Activated CD8-positive, alpha-beta memory T cell treated with anti-CD3 and anti-CD28 coated beads for 36 hours (primary cell): ENCODE measurements around the gene FOXE3. TPM values are rescaled to one million over a fixed set of nuclear protein-coding genes. Genes with fewer than 3 reads are reported as not detected.

Experiments
- CTCF ChIA-PET: fragments of 350-600 bp; sonication (Branson Sonifier 250); formaldehyde crosslinking; loops from one replicate; lab custom pipeline; 2021; ENCODE audit warnings: antibody characterized with exemption; lab: Charles Lee
- POLR2A ChIA-PET: fragments of 350-600 bp; sonication (Branson Sonifier 250); formaldehyde crosslinking; loops from one replicate; lab custom pipeline; 2021; ENCODE audit warnings: antibody characterized with exemption; lab: Charles Lee
- total RNA-seq, 2 experiments: library from RNA; stranded (reverse); gene quantifications; one replicate each; pipeline ENCODE4 v1.2.3, GENCODE V29; 2021

FOXE3 gene
- total RNA-seq, 2 experiments from 2014 or later, result not detected

DNA sequence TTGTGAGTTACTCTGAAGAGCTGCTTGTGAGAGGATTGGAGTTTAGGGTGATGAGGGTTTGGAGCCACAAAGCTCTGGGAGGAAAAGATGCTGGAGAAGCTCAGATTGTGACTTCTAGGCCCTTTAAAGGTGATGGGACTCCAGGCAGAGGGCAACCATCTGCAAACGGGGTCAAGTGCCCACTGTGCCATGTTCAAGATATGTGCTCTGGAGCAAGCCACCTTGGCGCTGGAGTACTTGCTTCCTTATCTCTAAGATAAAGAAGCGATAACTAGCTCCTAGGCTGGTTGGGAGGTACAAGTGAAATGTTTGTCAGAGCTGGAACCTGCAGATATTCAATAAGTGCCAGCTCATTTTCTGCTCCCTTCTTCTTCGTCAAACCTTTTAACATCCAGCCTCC, 14.3 kb upstream of the FOXE3 start:
- ChIA-PET POLR2A (no interaction called here), CTCF (no interaction called here)

DNA sequence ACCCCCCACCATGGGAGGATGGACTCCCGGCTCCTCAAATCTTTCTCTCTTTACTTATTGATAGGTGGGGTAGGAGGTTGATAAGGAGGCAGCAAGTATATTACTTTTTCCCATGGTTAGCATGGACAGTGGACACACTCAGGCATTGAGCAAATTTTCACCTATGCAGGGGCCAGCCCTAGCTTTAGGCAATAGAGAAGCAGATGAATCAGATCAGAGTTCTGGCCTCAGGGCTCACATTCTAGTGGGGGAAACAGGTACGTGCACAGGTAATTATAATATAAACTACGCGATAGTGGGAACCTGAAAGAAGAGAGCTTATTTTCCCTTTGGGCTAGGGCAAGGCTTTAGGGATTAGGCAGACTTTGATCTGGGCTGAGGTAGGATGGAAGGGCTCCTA, 13.5 kb upstream of the FOXE3 start:
- ChIA-PET POLR2A (no interaction called here), CTCF (interaction anchor here (1.9 kb wide), 1 partner anchor 14 kb away, joined by 5 read pairs; no protein-coding TSS in a partner anchor)

DNA sequence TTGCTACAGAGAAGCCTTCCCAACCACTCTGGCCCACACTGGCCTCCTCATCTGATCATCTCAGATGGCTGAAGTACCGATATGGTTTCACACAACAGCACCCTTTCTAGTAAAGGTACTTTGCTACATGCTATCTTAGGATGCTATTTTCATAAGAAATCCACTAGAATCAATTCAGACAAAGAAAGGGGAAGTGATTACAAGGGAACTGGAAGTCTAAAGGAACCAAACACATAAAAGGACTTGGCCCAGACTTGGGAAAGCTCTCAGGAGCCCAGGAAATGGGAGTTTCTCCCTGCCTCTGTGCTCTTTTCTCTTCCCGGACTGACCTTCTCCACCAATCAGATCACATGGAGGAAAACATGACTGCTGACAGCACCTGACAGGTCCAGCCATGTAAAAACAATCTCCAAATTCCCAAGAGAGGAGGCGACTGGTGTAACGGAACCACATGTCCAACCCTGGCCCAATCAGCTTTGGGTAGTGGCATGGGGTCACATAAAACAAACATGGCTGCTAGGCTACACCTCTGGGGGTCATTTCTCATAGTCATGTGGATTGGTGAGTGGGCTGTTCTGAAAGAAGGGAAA, 12.7 kb upstream of the FOXE3 start:
- ChIA-PET POLR2A (no interaction called here), CTCF (interaction anchor here (1.9 kb wide), 1 partner anchor 15 kb away, joined by 5 read pairs; no protein-coding TSS in a partner anchor)

DNA sequence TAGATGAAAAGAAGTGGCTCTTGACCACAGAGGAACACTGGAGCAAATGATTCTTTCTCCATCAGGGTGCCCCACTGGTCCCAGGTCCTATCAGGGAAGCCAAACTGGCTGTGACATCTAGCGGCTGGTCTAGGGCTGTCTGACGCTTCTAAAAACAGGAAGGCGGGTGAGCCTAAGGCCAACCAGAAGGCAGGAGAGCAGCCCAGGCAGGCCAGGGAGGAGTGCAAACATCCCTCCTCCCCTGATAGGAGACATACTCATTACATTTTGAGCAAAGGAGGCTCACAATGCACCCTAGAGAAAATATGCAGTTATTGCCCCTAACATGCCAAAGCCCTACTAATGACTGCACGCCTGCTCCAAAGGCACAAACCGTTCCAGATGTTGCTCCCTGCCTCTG, 10.4 kb upstream of the FOXE3 start:
- CTCF ChIA-PET, result interaction anchor here (1.6 to 1.9 kb wide), 3 partner anchors 9 to 17 kb away, joined by 3 to 5 read pairs (median 3); no protein-coding TSS in a partner anchor
- POLR2A ChIA-PET, result no interaction called here

DNA sequence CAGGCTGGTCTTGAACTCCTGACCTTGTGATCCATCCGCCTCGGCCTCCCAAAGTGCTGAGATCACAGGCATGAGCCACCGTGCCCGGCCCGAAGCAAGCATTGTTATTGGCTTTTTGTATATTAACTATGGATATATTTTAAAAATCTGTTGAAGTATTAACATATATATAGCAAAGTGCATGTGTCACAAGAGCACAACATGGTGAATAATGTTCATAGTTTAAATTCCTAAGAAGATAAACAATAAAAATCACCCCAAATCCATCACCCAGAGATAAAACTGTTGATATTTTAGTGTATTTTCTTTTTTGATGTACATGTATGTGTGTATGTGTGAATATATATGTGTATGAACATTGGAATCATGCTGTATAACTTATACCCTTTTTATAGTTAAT, 9.1 kb upstream of the FOXE3 start:
- ChIA-PET POLR2A (no interaction called here), CTCF (interaction anchor here (1.6 to 1.9 kb wide), 2 partner anchors 10 to 11 kb away, joined by 3 to 5 read pairs; no protein-coding TSS in a partner anchor)

DNA sequence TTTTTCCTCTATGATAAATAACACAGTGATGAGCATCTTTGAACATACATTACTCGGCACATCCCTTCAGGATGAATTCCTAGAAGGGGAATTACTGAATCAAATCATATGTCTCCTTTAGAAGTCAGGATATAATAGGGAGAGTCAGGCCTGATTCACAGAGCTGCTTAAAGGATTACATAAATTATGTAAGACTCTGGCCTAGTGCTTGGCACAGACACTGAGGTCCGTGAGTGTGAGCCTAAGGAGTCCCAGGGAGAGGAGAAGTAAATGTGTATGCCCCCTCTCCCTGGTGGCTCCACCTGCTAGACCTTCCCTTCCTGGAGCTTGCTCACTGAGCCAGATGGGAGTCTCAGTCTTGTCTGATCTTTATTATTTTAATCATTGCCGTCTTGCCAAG, 8.6 kb upstream of the FOXE3 start:
- ChIA-PET CTCF (interaction anchor here (1.6 to 1.9 kb wide), 2 partner anchors 11 kb away, joined by 3 to 5 read pairs; no protein-coding TSS in a partner anchor), POLR2A (no interaction called here)

DNA sequence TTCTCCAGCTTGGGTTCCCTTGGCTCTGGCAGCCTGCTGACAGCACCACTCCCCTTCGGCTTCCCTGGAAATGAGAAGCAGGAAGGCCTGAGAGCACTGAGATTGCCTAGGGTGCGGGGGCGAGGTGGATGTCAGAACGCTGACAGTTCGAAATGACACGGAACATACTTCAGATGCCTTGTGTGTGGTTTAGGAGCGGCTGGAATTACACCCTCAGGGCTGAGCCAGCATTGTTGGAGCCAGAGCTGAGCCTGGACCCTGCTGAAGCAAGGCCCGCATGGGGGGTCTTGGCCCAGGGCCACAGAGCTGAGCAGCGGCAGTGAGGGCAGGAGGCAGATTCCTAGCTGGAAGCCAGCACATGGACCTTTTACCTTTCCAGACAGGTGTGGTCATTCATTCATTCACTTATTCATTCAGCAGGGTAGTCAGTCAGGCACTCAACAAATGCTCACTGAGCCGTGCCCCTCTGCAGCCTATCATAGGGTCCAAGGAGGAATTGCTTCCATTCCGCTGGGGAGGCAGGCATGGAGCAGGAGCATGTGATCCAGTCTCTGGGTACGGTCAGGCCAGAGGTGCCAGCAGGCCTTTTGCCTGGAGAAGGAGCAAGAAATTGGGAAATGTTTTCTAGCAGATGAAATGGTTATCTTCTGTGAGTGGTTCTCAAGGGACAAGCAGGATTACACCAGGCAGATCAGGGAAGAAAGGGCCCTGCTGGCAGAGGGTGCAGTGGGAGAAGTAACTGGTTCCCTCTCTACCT, 6.6 kb upstream of the FOXE3 start:
- POLR2A ChIA-PET, result no interaction called here
- CTCF ChIA-PET, result interaction anchor here (0.6 kb wide), 1 partner anchor 1058 kb away, joined by 4 read pairs; no protein-coding TSS in a partner anchor

DNA sequence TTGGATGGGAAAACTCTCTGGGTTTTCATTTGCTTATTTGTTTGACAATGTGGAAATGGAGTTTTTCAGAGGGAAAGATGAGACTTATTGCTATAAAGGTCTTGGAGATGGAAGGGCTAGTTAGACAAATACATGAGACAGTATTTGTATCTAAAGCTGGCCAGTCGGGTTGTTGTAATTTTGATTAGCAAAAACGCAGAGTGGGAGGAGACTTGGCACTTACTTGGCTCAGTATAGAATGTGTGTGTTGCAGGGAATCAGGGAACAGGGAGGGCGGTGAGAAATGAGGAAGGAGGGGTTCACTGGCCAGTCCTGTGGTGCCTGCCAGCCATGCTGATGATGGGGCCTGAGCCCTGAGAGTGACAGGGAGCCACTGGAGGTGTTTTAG, 6.0 kb upstream of the FOXE3 start:
- CTCF ChIA-PET, result no interaction called here
- POLR2A ChIA-PET, result no interaction called here

DNA sequence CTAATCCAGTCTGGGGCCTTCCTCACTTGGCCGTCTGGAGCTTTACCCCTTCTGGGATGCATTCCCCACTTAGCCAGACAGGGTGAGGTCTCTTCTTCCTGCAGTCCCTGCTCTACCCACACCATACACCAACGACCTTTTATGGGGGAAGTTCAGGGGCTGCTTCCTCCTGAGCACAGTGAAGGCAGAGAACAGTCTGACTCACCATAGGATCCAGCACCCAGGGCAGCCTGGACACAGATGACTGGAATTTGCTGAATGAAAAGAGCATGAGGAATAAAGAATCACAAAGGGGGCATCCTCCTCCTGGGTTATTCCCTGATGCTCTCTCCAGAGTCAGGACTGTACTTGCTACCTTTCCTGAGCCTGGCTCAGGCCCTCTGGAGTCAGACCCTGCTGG, 4.6 kb upstream of the FOXE3 start:
- CTCF ChIA-PET, result no interaction called here
- POLR2A ChIA-PET, result no interaction called here

DNA sequence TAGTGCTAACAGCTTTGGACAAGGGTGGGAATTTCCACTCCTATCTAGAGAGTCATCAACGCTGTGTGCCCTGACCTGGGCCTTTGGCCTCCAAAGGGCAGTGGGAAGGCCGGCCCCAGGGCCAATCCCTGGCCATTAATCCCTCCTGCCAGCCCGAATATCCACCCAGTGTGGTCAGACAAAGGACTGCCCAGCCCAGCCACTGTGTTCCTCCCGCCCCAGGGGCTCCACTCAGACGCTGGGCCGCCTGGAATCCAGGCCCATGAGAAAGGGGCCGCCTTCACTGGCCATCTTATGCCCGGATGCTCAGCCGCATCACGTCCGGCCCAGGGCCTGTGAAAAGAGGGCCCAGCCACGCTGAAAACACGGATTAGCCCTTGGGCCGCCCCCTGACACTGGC, 3.6 kb upstream of the FOXE3 start:
- CTCF ChIA-PET, result interaction anchor here (0.6 kb wide), 1 partner anchor 94 kb away, joined by 3 read pairs; no protein-coding TSS in a partner anchor
- POLR2A ChIA-PET, result no interaction called here

DNA sequence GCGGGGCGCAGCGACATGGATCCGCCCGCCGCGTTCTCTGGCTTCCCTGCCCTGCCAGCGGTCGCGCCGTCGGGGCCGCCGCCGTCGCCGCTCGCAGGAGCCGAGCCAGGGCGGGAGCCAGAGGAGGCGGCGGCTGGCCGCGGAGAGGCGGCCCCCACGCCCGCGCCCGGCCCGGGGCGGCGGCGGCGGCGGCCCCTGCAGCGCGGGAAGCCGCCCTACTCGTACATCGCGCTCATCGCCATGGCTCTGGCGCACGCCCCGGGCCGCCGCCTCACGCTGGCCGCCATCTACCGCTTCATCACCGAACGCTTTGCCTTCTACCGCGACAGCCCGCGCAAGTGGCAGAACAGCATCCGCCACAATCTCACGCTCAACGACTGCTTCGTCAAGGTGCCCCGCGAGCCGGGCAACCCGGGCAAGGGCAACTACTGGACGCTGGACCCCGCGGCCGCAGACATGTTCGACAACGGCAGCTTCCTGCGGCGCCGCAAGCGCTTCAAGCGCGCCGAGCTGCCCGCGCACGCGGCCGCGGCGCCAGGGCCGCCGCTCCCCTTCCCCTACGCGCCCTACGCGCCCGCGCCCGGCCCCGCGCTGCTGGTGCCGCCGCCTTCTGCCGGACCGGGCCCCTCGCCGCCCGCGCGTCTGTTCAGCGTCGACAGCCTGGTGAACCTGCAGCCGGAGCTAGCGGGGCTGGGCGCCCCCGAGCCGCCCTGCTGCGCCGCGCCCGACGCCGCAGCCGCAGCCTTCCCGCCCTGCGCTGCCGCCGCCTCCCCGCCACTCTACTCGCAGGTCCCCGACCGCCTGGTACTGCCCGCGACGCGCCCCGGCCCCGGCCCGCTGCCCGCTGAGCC, 459 bp downstream of the FOXE3 start:
- CTCF ChIA-PET, result no interaction called here
- POLR2A ChIA-PET, result no interaction called here

DNA sequence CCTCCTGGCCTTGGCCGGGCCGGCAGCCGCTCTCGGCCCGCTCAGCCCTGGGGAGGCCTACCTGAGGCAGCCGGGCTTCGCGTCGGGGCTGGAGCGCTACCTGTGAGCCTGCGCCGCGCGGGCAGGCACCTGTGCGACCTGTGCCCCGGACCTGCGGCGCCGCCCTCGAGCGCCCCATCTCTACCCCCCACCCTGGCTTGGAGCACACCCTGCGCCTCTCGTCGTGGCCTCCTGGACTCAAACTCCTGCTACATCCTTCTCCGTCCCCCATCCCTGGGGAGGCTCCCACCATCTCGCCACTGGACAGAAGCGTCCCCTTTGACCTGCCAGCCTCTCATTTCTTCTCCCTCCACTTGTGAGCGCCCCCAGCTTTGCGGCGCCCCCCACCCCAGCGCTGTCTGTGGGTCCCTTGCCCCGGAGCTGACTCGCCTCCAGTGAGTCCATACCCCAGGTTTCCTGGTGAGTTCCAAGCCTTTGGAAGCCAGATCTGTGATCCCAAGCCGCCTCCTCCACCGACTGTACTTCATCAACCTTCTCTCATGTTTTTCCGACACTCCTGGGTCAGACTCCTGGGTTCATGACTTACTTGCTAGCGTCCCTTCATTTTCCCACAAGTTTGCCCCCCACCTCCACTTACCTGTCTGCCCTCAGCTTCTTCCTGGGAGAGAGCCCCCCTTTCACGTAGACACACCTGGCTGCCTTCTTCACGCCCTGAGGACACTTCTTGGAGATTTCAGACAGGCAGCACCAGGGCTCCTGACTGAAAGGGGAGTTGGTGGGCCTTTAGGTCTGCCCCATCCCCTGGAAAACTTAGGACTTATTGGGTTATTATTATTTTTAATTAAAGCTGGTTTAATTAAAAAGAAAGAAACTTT, 1.3 kb downstream of the FOXE3 start:
- POLR2A ChIA-PET, result no interaction called here

DNA sequence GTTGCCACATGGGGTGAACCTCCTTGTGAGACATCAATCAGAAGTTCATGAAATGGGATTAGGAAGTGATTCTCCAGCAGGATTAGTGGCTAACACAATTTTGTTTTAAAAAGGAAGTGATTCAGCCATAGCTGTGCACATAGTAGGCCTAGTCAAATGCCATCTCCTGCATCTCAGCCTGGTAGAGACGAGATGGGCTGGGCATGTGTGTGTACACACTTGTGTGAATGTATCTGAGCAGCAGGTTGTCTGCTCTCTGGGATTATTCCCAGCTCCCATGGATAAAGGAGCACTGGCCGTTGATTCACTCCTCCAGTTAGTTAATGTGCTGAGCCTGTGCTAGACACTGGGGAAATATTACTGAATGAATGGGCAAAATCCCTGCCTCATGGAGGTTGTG, 2.0 kb downstream of the FOXE3 start:
- ChIA-PET POLR2A (no interaction called here), CTCF (interaction anchor here (0.7 to 1.8 kb wide), 3 partner anchors 12 to 23 kb away, joined by 3 read pairs; no protein-coding TSS in a partner anchor)

More for the DNA sequence above, 1.3 kb downstream of the FOXE3 start:
- CTCF ChIA-PET, result interaction anchor here (0.7 to 1.8 kb wide), 3 partner anchors 11 to 23 kb away, joined by 3 read pairs; no protein-coding TSS in a partner anchor

DNA sequence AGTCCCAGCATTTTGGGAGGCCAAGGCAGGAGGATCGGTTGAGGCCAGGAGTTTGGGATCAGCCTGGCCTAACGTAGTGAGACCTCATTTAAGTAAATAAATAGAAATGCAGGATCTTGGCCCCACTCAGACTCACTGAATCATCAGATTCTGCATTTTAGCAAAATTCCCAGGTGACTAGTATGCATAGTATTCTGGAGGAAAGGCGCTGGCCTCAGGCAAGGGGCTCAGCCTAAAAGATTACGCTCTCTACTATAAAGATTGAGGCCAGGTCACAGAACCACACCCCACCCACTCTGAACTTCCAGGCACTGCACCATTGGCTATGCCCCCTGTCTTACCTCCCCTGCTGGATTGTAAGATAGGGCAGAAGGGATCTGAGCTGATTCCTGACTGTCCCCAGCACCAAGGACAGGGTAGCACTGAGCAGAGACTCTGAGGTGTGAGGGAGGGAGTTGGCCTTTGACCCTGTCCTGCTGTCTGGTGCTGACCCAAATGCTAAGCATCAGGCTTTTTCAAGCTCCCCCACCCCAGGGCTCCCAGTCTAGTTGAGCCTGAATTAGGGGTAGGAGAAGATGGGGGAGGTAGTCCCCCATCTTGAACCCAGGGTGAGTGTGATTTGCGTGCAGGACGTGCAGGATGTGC, 2.7 kb downstream of the FOXE3 start:
- POLR2A ChIA-PET, result no interaction called here
- CTCF ChIA-PET, result interaction anchor here (1.3 to 1.8 kb wide), 2 partner anchors 12 to 19 kb away, joined by 3 read pairs; no protein-coding TSS in a partner anchor

DNA sequence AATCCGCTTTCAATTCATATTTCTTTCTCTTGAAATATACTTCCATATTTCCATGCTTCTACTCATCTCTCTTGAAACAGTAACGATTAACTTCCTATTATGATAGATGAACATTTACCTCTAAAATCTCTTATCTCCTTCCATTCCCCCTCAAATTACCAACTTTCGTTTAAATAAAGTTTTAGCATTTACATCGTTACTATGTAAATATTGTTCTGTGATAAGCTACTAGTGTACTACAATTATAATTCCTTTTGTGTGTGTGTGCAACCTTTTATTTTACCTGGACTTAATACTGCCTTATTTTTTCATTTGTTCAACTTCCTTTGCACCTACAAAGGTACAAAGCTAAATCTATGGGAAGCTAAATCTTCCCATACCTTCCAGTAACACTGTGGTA, 4.5 kb downstream of the FOXE3 start:
- POLR2A ChIA-PET, result interaction anchor here (0.7 kb wide), 1 partner anchor 90 kb away, joined by 9 read pairs; no protein-coding TSS in a partner anchor
- CTCF ChIA-PET, result interaction anchor here (0.9 to 1.4 kb wide), 2 partner anchors 17 to 244 kb away, joined by 3 to 4 read pairs; partner anchors contain the start of gene FOXD2

DNA sequence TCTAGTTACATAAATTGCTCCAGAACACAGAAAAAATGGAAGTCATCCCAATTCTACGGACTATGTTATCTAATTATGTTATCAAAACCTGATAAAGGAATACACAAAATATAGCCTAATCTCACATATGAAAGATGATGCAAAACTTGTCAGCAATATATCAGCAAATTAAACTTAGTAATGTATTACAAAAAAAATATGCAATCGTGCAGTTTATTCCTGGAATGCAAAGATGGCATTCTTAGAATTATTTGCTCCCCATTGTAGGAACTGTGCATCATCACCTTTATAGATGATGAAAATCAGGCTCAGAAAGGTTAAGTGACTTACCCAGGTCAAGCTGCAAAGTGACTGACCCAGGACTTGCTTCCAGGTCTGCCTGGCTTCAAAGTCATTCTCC, 7.8 kb downstream of the FOXE3 start:
- ChIA-PET POLR2A (no interaction called here), CTCF (interaction anchor here (0.8 kb wide), 1 partner anchor 243 kb away, joined by 3 read pairs; no protein-coding TSS in a partner anchor)

DNA sequence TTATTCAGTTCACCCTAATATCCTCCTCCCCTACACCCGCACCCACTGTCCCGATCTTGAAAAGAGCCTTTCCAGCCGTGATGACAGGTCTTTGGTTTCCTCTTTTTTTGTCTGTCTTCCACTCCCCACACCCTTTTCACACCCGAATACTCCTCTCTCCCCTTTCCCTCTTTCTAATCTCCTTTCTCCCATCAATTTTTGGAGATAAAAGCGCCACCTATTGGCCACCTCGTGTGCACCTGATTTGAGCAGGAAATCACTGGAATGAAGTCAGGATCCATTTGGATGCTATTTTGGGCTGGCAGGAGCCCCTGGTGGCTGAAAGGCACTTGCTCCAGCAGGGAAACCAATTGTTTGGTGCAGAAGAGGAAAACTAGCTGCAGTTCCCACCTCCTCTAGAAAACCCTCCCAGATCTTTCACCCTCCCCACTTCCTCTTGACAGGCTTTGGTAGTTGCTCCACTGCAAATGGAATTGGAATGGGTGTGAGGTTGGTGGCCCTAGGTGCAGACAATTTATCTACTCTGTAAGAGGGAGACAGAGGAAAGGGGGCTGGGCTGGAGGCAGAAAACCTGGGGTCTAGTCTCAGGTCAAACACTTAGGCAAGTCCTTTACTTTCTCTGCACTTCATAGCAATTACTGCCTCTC, 8.4 kb downstream of the FOXE3 start:
- POLR2A ChIA-PET, result no interaction called here
- CTCF ChIA-PET, result no interaction called here
